K562 (cell line): ENCODE results near the gene RBKS. TPM values are rescaled to one million over a fixed set of nuclear protein-coding genes. Genes with fewer than 3 reads are reported as not detected.

Experiments used
- ARNT ChIP-seq, 2 experiments: fragments of 450-650 bp; IDR thresholded peaks; 2 replicates each; pipeline ENCODE4 v1.6.1; 2016; ENCODE audit warnings: mild to moderate bottlenecking in 1 of 2
- ASH1L ChIP-seq: fragments of 450-650 bp; IDR thresholded peaks from 2 replicates; pipeline ENCODE4 v1.6.1; 2018; ENCODE audit warnings: borderline replicate concordance, mild to moderate bottlenecking, low read depth; ENCODE audit not compliant: partially characterized antibody
- ID3 ChIP-seq, 2 experiments: fragments of 250-450 bp in 1 of 2; fragments of 450-650 bp in 1 of 2; sonication (Bioruptor Pico) in 1 of 2; IDR thresholded peaks; 2 replicates each; pipeline versions ENCODE4 v1.6.1 to v1.8.0; 2016 to 2021; ENCODE audit warnings: mild to moderate bottlenecking in 2 of 2, moderate library complexity in 2 of 2, missing compliant biosample characterization in 1 of 2, missing genetic modification characterization in 1 of 2
- JUNB ChIP-seq: fragments of 450-650 bp; formaldehyde crosslinking; conservative IDR thresholded peaks from 2 replicates; pipeline ENCODE4 v1.4.0; 2020; ENCODE audit warnings: mild to moderate bottlenecking
- KDM1A ChIP-seq, 2 experiments: fragments of 450-650 bp; IDR thresholded peaks; 2 replicates each; pipeline ENCODE4 v1.6.1; 2016; ENCODE audit warnings: mild to moderate bottlenecking in 2 of 2
- KHSRP ChIP-seq: fragments of 450-650 bp; IDR thresholded peaks from 2 replicates; pipeline ENCODE4 v1.6.1; 2017
- MAZ ChIP-seq, 2 experiments: fragments of 450-650 bp in 1 of 2; sonication (generic) in 1 of 2; formaldehyde crosslinking; IDR thresholded peaks in 1 of 2; conservative IDR thresholded peaks in 1 of 2; 2 replicates each; pipeline versions ENCODE4 v1.4.0 to v1.5.0; 2020; ENCODE audit warnings: mild to moderate bottlenecking in 1 of 2, missing genetic modification reagents in 1 of 2
- MCM2 ChIP-seq: fragments of 450-650 bp; IDR thresholded peaks from 2 replicates; pipeline ENCODE4 v1.6.1; 2017; ENCODE audit warnings: low read depth, mild to moderate bottlenecking
- MTF1 ChIP-seq: fragments of 250-450 bp; sonication (Bioruptor Pico); IDR thresholded peaks from 2 replicates; pipeline ENCODE4 v1.9.0; 2021; ENCODE audit warnings: moderate library complexity, mild to moderate bottlenecking, inconsistent platforms, borderline replicate concordance
- PHB ChIP-seq: fragments of 250-450 bp; sonication (Bioruptor Pico); IDR thresholded peaks from 2 replicates; pipeline ENCODE4 v1.5.0; 2021
- POLR2AphosphoS2 ChIP-seq: IDR thresholded peaks from 2 replicates; pipeline ENCODE4 v1.6.1; 2012; ENCODE audit warnings: low read length, improper control_type of control experiment
- POU5F1 ChIP-seq: fragments of 150-350 bp; IDR thresholded peaks from 2 replicates; pipeline ENCODE4 v1.6.1; 2014; ENCODE audit warnings: borderline replicate concordance, low read length, low read depth, mild to moderate bottlenecking; ENCODE audit not compliant: partially characterized antibody
- PRDM10 ChIP-seq: fragments of 450-650 bp; IDR thresholded peaks from 2 replicates; pipeline ENCODE4 v1.6.1; 2018; ENCODE audit not compliant: partially characterized antibody
- PREB ChIP-seq: sonication (generic); formaldehyde crosslinking; IDR thresholded peaks from 2 replicates; pipeline ENCODE4 v1.8.1; 2023; ENCODE audit warnings: mild to moderate bottlenecking, missing genetic modification reagents
- TGIF2 ChIP-seq: sonication (generic); formaldehyde crosslinking; IDR thresholded peaks from 2 replicates; pipeline ENCODE4 v1.8.1; 2022; ENCODE audit warnings: mild to moderate bottlenecking, missing genetic modification reagents, moderate library complexity
- USF2 ChIP-seq: sonication (generic); formaldehyde crosslinking; IDR thresholded peaks from 2 replicates; pipeline ENCODE4 v1.5.0; 2020; ENCODE audit warnings: missing genetic modification reagents
- XRCC4 ChIP-seq: IDR thresholded peaks from one replicate; pipeline ENCODE4 v1.6.1; 2011; ENCODE audit not compliant: insufficient read depth, insufficient read length; ENCODE audit errors: extremely low read depth
- ZBTB8A ChIP-seq: fragments of 450-650 bp; IDR thresholded peaks from 2 replicates; pipeline ENCODE4 v1.6.1; 2018; ENCODE audit warnings: mild to moderate bottlenecking, moderate library complexity; ENCODE audit not compliant: partially characterized antibody
- ZNF551 ChIP-seq: fragments of 250-450 bp; sonication (Bioruptor Pico); IDR thresholded peaks from 2 replicates; pipeline ENCODE4 v1.5.0; 2021; ENCODE audit warnings: mild to moderate bottlenecking, moderate library complexity
- polyA plus RNA-seq, 8 experiments: library from polyadenylated mRNA; depleted of rRNA in 4 of 8; stranded (reverse) in 5 of 8; unstranded in 3 of 8; fragments of >200 nt; fragmentation: Nextera tagmentation in 2 of 8; fragmentation: Illumina TruSeq in 1 of 8; extraction: Ambion mirVana in 2 of 8; extraction: Trizol in 1 of 8; gene quantifications; 2 replicates each; pipeline versions ENCODE4 v1.2.1 to v1.2.3, GENCODE V29; 2011 to 2014; ENCODE audit warnings: inconsistent platforms in 1 of 8, missing spikeins in 1 of 8
- total RNA-seq, 7 experiments: library from RNA; depleted of rRNA in 6 of 7; stranded (reverse); fragments of >200 nt in 6 of 7; fragmentation: Illumina TruSeq in 2 of 7; extraction: Trizol in 2 of 7; gene quantifications; 2 replicates each; pipeline versions ENCODE4 v1.2.1 to v1.2.3, GENCODE V29; 2011 to 2021; ENCODE audit warnings: low replicate concordance in 1 of 7
- TF ChIP-seq, protein P1 (sequence below): fragments of 250-450 bp; sonication (Bioruptor Pico); IDR thresholded peaks from 2 replicates; pipeline ENCODE4 v1.5.1; 2021; ENCODE audit warnings: mild to moderate bottlenecking

RBKS gene
- total and polyA plus RNA-seq, 9 of the 15 experiments (the other 6 are each of a cell fraction or from before 2014, with no cell fraction given): 0.06 to 0.39 (median 0.19) TPM

DNA sequence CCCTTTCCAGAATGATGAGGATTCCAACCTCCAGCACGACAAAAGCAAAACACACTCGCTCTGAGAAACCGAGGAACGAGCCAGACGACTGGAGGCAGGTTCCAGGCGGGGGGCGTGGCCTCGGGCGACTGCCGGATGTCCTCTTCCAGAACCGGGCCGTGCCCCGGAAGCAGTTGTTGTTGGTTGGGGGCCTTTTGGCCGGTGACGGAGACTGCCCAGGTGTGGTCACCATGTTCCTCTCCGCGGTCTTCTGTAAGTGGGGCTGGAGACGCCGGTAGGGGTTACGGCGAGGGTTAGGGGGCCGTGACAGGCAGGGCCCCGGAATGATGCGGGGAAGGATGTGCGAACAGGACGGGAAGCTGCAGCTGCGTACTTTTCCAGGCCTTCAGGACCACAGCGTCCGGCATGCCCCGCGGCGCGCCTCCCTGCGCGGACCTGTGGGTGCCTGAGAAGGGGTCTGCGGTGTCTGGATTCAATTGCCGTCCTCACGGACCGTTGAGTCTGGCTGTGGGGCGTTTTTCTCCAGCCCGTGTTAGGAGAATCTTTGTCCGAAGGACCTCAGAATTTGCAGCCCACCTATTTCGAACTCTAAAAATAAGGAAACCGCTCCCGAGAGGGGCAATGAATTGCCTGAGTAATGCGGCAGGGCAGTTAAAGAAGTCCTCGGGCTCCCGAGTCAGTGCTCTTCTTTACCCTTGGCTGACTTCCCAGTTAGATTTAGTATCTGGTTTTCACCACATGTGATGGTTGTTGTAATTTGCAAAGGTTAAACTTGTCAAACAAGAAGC, 118.4 kb downstream of the RBKS start, which contains the start of gene MRPL33 (continued):
- TF ChIP-seq, protein P1, sequence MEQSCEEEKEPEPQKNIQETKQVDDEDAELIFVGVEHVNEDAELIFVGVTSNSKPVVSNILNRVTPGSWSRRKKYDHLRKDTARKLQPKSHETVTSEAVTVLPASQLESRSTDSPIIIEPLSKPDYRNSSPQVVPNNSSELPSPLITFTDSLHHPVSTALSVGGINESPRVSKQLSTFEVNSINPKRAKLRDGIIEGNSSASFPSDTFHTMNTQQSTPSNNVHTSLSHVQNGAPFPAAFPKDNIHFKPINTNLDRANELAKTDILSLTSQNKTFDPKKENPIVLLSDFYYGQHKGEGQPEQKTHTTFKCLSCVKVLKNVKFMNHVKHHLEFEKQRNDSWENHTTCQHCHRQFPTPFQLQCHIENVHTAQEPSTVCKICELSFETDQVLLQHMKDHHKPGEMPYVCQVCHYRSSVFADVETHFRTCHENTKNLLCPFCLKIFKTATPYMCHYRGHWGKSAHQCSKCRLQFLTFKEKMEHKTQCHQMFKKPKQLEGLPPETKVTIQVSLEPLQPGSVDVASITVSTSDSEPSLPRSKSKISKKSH (CRISPR knock-in tag): no peak
- no peak for TF ChIP-seq KHSRP
- TF ChIP-seq ARNT (IDR thresholded peaks at IDR 0.05): no peak
- TF ChIP-seq POU5F1: no peak
- TF ChIP-seq ZBTB8A: no peak
- TF ChIP-seq ZNF551 (CRISPR knock-in tag): no peak
- TF ChIP-seq PREB: no peak
- no peak for TF ChIP-seq MCM2
- TF ChIP-seq USF2: no peak
- peak; percentile 65; the same call in 1 of the 2 replicates for TF ChIP-seq PHB (CRISPR knock-in tag)
- TF ChIP-seq ASH1L: no peak
- TF ChIP-seq XRCC4: no peak
- no peak for TF ChIP-seq PRDM10
- TF ChIP-seq TGIF2 (CRISPR knock-in tag): no peak
- no peak for TF ChIP-seq JUNB
- no peak for TF ChIP-seq ID3 (CRISPR knock-in tag; IDR thresholded peaks at IDR 0.05)
- TF ChIP-seq ID3 (tag; IDR thresholded peaks at IDR 0.05): 0 out of 2 replicates have a peak, but pooled peaks have one; percentile 82
- TF ChIP-seq MAZ (CRISPR knock-in tag; conservative IDR thresholded peaks at IDR 0.05 in 1 of 2, IDR thresholded peaks at IDR 0.05 in 1 of 2): peak; percentile 85 to 93
- no peak for TF ChIP-seq MTF1 (CRISPR knock-in tag)
- peak; percentile 97; the same call in 1 of the 2 replicates for TF ChIP-seq POLR2AphosphoS2
- TF ChIP-seq KDM1A (IDR thresholded peaks at IDR 0.05): no peak
